ENCODE results near the gene MMP24OS. TPM values are rescaled to one million over a fixed set of nuclear protein-coding genes. Genes with fewer than 3 reads are reported as not detected.
"Not testable (repeated sequence)": the region's sequence is repeated elsewhere in the genome, so short reads cannot be mapped to it uniquely, and the experiment has no call there.

Gene MMP24OS
- total RNA-seq, 6 experiments from 2014 or later = 91.7 to 117 (median 105) TPM

DNA sequence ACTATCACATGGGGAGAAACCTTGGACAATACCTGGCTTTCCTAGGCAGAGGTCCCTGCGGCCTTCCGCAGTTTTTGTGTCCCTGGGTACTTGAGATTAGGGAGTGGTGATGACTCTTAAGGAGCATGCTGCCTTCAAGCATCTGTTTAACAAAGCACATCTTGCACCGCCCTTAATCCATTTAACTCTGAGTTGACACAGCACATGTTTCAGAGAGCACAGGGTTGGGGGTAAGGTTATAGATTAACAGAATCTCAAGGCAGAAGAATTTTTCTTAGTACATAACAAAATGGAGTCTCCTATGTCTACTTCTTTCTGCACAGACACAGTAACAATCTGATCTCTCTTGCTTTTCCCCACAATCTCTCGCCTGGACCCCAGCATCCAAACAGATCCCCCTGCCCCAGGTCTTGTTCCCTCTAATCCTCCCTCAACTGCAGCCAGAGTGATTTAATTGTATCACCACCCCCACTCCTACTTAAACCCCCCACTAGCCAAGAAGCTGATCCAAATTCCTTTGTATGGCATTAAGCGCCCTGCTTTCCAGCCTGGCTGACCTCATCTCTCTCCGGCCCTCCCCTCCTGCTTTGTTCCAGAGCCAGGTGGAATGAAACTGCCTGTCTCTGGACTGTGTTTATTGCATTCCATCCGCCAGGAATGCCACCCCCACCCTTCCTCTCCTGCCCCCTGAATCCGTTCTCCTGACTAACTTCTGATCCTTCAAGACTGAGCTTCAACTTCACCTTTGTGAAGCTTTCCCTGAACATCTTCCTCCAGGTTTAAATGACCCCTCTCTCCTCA, 15.0 kb downstream of the MMP24OS start:
- not testable (repeated sequence) for H3K36me3 Mint-ChIP-seq (ENCODE audit: low read depth); H3K9me3 Mint-ChIP-seq; H3K27me3 Mint-ChIP-seq (ENCODE audit: insufficient read depth)
- H3K27ac Mint-ChIP-seq = peak overlapping the region; percentile 54
- DNase-seq = peak; percentile 50
- TF ChIP-seq, protein P1, sequence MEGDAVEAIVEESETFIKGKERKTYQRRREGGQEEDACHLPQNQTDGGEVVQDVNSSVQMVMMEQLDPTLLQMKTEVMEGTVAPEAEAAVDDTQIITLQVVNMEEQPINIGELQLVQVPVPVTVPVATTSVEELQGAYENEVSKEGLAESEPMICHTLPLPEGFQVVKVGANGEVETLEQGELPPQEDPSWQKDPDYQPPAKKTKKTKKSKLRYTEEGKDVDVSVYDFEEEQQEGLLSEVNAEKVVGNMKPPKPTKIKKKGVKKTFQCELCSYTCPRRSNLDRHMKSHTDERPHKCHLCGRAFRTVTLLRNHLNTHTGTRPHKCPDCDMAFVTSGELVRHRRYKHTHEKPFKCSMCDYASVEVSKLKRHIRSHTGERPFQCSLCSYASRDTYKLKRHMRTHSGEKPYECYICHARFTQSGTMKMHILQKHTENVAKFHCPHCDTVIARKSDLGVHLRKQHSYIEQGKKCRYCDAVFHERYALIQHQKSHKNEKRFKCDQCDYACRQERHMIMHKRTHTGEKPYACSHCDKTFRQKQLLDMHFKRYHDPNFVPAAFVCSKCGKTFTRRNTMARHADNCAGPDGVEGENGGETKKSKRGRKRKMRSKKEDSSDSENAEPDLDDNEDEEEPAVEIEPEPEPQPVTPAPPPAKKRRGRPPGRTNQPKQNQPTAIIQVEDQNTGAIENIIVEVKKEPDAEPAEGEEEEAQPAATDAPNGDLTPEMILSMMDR (IDR thresholded peaks at IDR 0.05) = 0 out of 2 replicates have a peak, but pooled peaks have one; percentile 9
- H3K4me3 Mint-ChIP-seq = peak overlapping the region; percentile 38
- peaks cover 28% of the 10 kb centered on the region for H3K4me1 Mint-ChIP-seq (ENCODE audit: low read depth)

DNA sequence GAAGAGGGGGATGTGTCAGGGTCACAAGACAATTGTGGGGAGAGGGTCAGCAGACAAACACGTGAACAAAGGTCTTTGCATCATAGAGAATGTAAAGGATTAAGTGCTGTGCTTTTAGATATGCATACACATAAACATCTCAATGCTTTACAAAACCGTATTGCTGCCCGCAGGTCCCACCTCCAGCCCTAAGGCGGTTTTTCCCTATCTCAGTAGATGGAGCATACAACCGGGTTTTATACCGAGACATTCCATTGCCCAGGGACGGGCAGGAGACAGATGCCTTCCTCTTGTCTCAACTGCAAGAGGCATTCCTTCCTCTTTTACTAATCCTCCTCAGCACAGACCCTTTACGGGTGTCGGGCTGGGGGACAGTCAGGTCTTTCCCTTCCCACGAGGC, 15.6 kb downstream of the MMP24OS start:
- not testable (repeated sequence) for H3K9me3 Mint-ChIP-seq; H3K4me3 Mint-ChIP-seq; DNase-seq; H3K27me3 Mint-ChIP-seq (ENCODE audit: insufficient read depth); H3K27ac Mint-ChIP-seq; H3K36me3 Mint-ChIP-seq (ENCODE audit: low read depth)
- H3K4me1 Mint-ChIP-seq (ENCODE audit: low read depth) = peaks cover 34% of the 10 kb centered on the region

DNA sequence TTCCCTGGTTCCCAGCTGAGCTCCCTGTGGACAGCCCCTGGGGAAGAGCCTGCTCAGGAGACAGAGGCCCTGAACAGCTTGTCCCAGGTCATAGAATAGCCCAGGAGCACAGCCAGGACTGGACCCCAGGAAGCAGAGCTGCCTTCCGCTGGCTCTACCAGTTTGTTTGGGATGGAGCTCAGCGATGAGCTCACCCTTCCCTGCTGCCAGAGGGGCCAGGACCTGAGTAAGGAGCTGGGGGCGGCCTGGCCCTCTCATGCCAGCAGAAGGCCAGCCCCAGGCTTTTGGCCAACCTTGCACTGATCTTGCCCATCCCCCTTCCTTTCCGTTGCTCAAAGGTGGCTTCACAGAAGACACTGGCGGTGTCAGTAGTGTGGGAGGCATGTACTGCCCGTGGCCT, 17.5 kb downstream of the MMP24OS start:
- no peaks in the 10 kb centered on the region for H3K9me3 Mint-ChIP-seq
- H3K36me3 Mint-ChIP-seq (ENCODE audit: low read depth) = peaks cover 13% of the 10 kb centered on the region
- H3K27ac Mint-ChIP-seq = no peak overlapping the region
- peaks cover 31% of the 10 kb centered on the region for H3K4me1 Mint-ChIP-seq (ENCODE audit: low read depth)
- no peak overlapping the region for H3K4me3 Mint-ChIP-seq
- TF ChIP-seq, protein P1 (IDR thresholded peaks at IDR 0.05) = no peak
- DNase-seq = no peak
- H3K27me3 Mint-ChIP-seq (ENCODE audit: insufficient read depth) = no peaks in the 10 kb centered on the region; the same call in 1 of the 2 replicates

GRCh38 chr20:35257175-35257909, 20.6 kb downstream of the MMP24OS start:
- Mint-ChIP-seq H3K36me3 (ENCODE audit: low read depth) (peaks cover 21% of the 10 kb centered on the region), H3K9me3 (no peaks in the 10 kb centered on the region), H3K27ac (no peak overlapping the region), H3K27me3 (ENCODE audit: insufficient read depth) (no peaks in the 10 kb centered on the region), H3K4me3 (no peak overlapping the region), H3K4me1 (ENCODE audit: low read depth) (peaks cover 16% of the 10 kb centered on the region)
- DNase-seq = no peak
- TF ChIP-seq, protein P1 (IDR thresholded peaks at IDR 0.05) = no peak

DNA sequence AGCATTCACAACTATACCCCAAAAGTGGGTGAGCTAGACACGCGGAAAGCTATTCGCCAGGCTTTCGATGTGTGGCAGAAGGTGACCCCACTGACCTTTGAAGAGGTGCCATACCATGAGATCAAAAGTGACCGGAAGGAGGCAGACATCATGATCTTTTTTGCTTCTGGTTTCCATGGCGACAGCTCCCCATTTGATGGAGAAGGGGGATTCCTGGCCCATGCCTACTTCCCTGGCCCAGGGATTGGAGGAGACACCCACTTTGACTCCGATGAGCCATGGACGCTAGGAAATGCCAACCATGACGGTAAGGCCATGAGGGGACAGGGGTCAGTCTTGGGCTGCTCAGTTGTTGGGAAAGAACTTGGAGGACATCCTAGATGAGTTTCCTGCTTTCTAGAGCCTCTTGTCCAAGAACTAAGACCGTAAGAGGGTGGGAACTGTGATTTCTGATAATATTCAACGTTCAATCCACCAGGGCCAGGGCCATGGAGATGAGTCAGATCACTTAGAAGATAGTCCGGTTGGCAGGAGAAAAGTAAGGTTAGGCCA, 23.4 kb downstream of the MMP24OS start:
- no peaks in the 10 kb centered on the region for H3K27me3 Mint-ChIP-seq (ENCODE audit: insufficient read depth)
- TF ChIP-seq, protein P1 (IDR thresholded peaks at IDR 0.05) = no peak
- H3K4me3 Mint-ChIP-seq = no peak overlapping the region
- no peak for DNase-seq
- peaks cover 16% of the 10 kb centered on the region for H3K4me1 Mint-ChIP-seq (ENCODE audit: low read depth)
- no peaks in the 10 kb centered on the region for H3K9me3 Mint-ChIP-seq
- peaks cover 21% of the 10 kb centered on the region for H3K36me3 Mint-ChIP-seq (ENCODE audit: low read depth)
- H3K27ac Mint-ChIP-seq = no peak overlapping the region

DNA sequence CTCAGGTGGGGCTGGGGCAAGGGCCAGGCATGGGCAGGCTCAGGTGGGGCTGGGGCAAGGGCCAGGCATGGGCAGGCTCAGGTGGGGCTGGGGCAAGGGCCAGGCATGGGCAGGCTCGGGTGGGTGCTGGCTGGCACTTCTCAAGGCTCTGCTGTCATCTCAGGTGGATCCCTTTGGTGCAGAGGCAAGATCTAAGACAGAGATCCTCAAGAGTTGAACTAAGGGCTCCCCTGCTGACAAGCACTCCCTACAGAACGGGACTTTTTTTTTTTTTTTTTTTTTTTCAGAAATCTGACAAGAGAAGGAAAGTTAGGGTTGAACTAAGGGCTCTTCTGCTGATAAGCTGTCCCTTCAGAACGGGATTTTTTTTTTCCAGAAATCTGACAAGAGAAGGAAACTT, 24.9 kb downstream of the MMP24OS start:
- TF ChIP-seq, protein P1 (IDR thresholded peaks at IDR 0.05) = no peak
- Mint-ChIP-seq H3K36me3 (ENCODE audit: low read depth) (peaks cover 21% of the 10 kb centered on the region), H3K27ac (no peak overlapping the region), H3K4me1 (ENCODE audit: low read depth) (peaks cover 10% of the 10 kb centered on the region), H3K27me3 (ENCODE audit: insufficient read depth) (no peaks in the 10 kb centered on the region; the same call in 1 of the 2 replicates), H3K4me3 (no peak overlapping the region), H3K9me3 (no peaks in the 10 kb centered on the region)
- DNase-seq = no peak

DNA sequence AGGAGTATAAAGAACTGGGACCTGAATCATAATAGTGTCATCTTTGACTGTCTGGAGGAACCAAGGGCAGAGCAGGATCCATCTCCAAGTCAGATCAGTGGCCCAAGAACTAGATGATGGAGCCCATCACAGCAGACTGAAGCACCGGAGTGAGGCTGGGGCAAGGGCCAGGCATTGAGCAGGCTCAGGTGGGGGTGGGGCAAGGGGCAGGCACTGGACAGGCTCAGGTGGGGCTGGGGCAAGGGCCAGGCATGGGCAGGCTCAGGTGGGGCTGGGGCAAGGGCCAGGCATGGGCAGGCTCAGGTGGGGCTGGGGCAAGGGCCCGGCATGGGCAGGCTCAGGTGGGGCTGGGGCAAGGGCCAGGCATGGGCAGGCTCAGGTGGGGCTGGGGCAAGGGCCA, 25.3 kb downstream of the MMP24OS start:
- not testable (repeated sequence) for DNase-seq; H3K27ac Mint-ChIP-seq; H3K4me1 Mint-ChIP-seq (ENCODE audit: low read depth); H3K27me3 Mint-ChIP-seq (ENCODE audit: insufficient read depth); H3K9me3 Mint-ChIP-seq; H3K4me3 Mint-ChIP-seq
- peaks cover 21% of the 10 kb centered on the region for H3K36me3 Mint-ChIP-seq (ENCODE audit: low read depth)

Measured in HFFc6 (cell line).